NCI-H526 (cell line): Measurements from ENCODE around the gene SPIB.
A peak's percentile ranks its signal among the peaks of the same experiment; 100 is the strongest.
"Not testable (repeated sequence)": the region's sequence is repeated elsewhere in the genome, so short reads cannot be mapped to it uniquely, and the experiment has no call there.

Source experiments
- DNase-seq, 2 experiments: peaks; one replicate each; lab custom pipeline; 2025; lab: John Stamatoyannopoulos, UW

SPIB gene

DNA sequence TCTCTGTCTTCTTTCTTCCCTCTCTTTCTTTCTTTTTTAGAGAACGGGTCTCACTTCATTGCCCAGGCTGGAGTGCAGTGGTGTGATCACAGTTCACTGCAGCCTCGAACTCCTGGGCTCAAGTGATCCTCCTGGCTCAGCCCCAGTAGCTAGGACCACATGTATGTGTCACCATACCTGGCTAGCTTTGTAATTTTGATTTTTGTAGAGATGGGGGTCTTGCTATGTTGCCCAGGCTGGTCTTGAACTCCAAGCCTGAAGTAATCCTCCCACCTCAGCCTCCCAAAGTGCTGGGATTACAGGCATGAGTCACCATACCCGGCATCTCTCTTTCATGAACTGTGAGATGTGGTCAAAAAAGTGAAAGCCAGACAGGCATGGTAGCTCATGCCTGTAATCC lies 54.6 kb downstream of the SPIB start:
- DNase-seq, result not testable (repeated sequence)

- DNase-seq, result no peak
These were observed 56.4 kb downstream of the SPIB start for GRCh38 chr19:50475101-50475568.

- DNase-seq, result no peak
These were observed 57.0 kb downstream of the SPIB start for GRCh38 chr19:50475736-50476223.

- DNase-seq, result peak; percentile 94 to 97
These were observed 57.6 kb downstream of the SPIB start, which contains the start of the genes EMC10 and GARIN5A for GRCh38 chr19:50476224-50476906. Gene EMC10, plus strand, starts transcription at chr19:50476507. Its CDS starts 38 bp downstream, at chr19:50476545. Gene GARIN5A, minus strand, starts transcription at chr19:50476848. Its CDS starts 460 bp downstream, at chr19:50476388.

DNA sequence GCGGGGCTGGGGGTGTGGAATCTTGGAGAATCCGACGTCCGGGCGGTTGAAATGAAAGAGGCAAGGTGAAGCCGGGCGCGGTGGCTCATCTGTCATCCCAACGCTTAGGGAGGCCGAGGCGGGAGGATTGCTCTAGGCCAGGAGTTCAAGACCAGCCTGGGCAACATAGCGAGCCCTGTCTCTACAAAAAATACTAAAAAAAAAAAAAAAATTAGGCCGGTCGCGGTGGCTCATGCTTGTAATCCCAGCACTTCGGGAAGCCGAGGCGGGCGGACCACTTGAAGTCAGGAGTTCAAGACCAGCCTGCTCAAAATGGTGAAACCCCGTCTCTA lies 58.1 kb downstream of the SPIB start:
- DNase-seq, result no peak

DNA sequence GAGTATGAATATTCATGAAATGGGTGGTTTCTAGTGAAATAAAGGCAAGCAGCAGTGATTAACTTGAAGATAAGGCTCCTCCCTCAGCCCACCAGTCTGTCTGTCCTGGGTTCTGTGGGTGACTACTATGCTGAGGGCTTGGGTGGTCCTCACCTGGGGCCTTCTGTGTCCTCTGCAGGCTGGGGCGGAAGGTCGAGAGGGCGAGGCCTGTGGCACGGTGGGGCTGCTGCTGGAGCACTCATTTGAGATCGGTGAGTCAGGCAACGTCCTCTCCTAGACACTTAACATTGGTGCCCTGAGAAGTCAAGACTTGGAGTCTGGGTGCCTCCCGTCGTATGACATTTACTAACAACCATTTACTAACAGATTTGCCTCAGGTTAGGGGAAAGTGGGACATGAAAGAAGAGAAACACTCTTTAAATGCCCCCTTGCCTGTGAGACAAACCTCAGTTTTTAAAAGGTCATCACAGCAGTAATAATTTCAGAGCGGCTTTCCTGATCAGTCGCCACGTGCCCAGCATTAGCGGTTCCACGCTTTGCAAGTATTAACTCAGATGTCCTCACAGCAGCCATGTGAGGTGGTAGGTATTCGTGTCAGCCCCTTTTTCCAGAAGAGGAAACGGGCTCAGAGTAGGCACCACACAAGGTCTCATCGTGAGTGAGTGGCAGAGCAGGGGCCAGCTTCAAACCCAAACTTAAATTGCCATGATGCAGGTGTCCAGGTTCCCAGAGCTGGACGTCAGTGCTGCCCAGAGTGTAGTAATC lies 59.2 kb downstream of the SPIB start:
- no peak for DNase-seq

DNA sequence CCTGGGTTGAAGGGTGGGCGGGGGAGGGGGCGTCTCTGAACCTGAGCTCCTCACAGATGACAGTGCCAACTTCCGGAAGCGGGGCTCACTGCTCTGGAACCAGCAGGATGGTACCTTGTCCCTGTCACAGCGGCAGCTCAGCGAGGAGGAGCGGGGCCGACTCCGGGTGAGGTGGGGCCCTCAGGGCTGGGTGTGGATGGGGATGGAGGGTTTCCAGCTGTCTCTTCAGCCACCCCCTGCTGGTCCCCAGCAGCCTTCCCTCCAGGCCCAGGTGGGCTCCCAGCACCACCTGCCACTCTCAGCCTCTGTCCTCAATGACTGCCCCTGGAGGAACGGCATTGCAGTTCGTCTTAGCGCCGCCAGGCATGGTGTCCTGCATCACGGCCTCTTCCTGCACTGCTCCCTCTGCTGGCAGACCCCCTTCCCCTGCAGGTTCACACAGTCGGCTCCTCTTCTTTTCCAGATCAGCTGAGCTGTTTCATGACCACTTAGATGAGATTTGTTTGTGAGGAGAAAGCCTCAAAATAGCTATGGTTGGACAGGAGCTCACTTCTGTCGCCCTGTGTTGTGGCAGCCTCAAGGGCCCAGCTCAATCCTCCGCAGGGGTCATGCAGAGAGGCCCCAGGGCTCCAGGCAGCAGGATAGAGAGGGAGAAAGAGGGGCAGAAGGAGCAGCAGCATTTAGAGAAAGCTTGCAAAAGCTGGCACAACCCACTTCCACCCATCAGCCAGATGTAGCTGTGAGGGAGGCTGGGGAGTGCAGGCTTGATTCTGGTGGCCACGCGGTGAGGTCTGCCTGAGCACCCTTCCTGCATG lies 60.4 kb downstream of the SPIB start:
- DNase-seq, result peak; percentile 17 to 71

- no peak for DNase-seq
These were observed 61.1 kb downstream of the SPIB start for GRCh38 chr19:50479761-50480251.

DNA sequence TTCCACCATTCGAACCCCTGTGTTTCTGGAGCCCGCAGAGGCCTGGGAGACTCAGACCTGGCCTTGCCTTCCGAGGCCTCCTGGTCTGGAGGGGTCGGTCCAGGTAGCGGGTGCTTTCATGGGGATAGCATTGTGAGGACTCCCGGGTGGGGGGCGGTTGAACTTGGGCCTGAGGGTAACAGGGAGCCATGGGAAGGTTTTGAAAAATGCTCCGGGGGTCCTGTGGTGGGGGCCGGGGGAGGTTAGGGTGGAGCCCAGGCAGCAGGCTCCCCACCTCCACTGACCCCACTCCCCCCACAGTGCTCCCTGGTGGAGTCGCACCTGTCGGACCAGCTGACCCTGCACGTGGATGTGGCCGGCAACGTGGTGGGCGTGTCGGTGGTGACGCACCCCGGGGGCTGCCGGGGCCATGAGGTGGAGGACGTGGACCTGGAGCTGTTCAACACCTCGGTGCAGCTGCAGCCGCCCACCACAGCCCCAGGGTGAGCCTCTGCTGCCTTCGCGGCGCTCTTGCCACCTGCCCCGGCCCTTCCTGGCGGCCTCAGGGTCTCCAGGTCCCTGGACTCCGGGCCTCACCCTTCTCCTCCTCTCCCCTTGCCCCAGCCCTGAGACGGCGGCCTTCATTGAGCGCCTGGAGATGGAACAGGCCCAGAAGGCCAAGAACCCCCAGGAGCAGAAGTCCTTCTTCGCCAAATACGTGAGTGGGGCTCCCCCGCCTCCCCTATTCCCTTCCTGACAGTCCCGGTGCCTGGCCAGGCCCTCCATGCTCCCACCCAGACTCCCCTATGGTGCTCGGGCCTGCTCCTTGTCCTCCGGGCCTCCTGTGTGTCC lies 61.8 kb downstream of the SPIB start:
- DNase-seq, result no peak
